Gastrocnemius medialis (tissue), 4 donors: Measurements from ENCODE around the gene AADAC. TPM values are rescaled to one million over a fixed set of nuclear protein-coding genes. Genes with fewer than 3 reads are reported as not detected.

Experiments
- ATAC-seq, 2 donors: fragments of 150-250 bp; one replicate each; pipeline ENCODE4 v1.9.1; 2016
- DNase-seq, 2 donors: peaks; one replicate each; pipeline ENCODE4 v3.0.0-alpha.2; 2019
- H3K27ac ChIP-seq, 4 donors: fragments of 200-600 bp; sonication (generic); 1 replicate in 1 of 4; 2 replicates in 3 of 4; pipeline ENCODE4 v1.5.1; 2016 to 2018; ENCODE audit warnings: mild to moderate bottlenecking in 2 of 4, moderate library complexity in 1 of 4
- H3K27me3 ChIP-seq, 3 donors: fragments of 200-600 bp; sonication (generic) in 2 of 3; 1 replicate in 1 of 3; 2 replicates in 2 of 3; pipeline versions ENCODE4 v1.5.1 to v1.6.0; 2016 to 2019; ENCODE audit warnings: mild to moderate bottlenecking in 1 of 3, moderate library complexity in 1 of 3
- H3K36me3 ChIP-seq, 2 donors: fragments of 200-600 bp; sonication (generic) in 1 of 2; one replicate each; pipeline ENCODE4 v1.5.1; 2017 to 2018
- H3K4me1 ChIP-seq, 2 donors: fragments of 200-600 bp; sonication (generic) in 1 of 2; one replicate each; pipeline ENCODE4 v1.5.1; 2016 to 2017; ENCODE audit warnings: mild to moderate bottlenecking in 2 of 2
- H3K4me3 ChIP-seq, 4 donors: fragments of 200-600 bp; sonication (generic) in 3 of 4; 1 replicate in 1 of 4; 2 replicates in 3 of 4; pipeline ENCODE4 v1.5.1; 2016 to 2019; ENCODE audit warnings: mild to moderate bottlenecking in 2 of 4
- H3K9me3 ChIP-seq, 3 donors: fragments of 200-600 bp; sonication (generic) in 2 of 3; 1 replicate in 1 of 3; 2 replicates in 2 of 3; pipeline ENCODE4 v1.5.1; 2016 to 2019
- POLR2A ChIP-seq, 2 donors: fragments of 450-650 bp; IDR thresholded peaks; one replicate each; pipeline ENCODE4 v1.6.1; 2017; ENCODE audit warnings: antibody characterized with exemption in 2 of 2, mild to moderate bottlenecking in 2 of 2, moderate library complexity in 2 of 2
- in situ Hi-C, 4 donors: fragments of 200-750 bp; cut with MboI; loops; one replicate each; pipeline versions ENCODE4 v1.15.0 to v1.8.0; 2017; ENCODE audit warnings: low sequenced_read_pairs in 4 of 4
- intact Hi-C: fragments of 100-400 bp; cut with DNase I; formaldehyde crosslinking; loops from one replicate; pipeline ENCODE4 v1.15.1; 2023; ENCODE audit warnings: low total_unique reads
- total RNA-seq, 4 donors: library from RNA; depleted of rRNA; stranded (reverse); fragments of >200 nt; gene quantifications; one replicate each; pipeline versions ENCODE4 v1.1.0 to v1.2.3, GENCODE V29; 2016
- TF ChIP-seq, protein P1 (sequence below), 5 experiments: fragments of 450-650 bp in 3 of 5; fragments of 200-600 bp in 2 of 5; sonication (generic) in 2 of 5; IDR thresholded peaks in 4 of 5; conservative IDR thresholded peaks in 1 of 5; 1 replicate in 4 of 5; 2 replicates in 1 of 5; pipeline ENCODE4 v1.5.1; 2016 to 2019; ENCODE audit warnings: antibody characterized with exemption in 5 of 5, mild to moderate bottlenecking in 3 of 5, moderate library complexity in 3 of 5

Gene AADAC
- total RNA-seq, 4 donors from 2014 or later, result 0.85 to 1.1 TPM; not detected in 2

DNA sequence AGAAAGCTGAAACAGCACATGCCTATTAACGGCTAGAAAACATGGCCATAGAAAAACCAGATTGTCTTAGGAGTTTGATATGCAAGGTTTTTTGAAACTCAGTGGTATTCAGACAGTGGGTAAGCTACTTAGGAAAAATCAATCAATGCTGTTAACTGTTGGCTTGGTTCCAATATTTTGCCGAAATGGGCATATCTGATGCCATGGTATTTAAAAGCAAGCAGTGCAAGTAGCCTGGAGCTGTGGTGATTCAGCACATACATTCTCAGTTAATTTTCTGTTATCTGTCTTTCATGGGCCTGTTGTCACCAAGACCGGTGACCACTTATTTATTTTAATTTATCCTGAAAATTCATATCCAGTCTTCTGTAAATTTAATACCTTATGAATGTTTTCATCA lies 42.2 kb downstream of the AADAC start:
- in situ Hi-C loops, result no loop called here

DNA sequence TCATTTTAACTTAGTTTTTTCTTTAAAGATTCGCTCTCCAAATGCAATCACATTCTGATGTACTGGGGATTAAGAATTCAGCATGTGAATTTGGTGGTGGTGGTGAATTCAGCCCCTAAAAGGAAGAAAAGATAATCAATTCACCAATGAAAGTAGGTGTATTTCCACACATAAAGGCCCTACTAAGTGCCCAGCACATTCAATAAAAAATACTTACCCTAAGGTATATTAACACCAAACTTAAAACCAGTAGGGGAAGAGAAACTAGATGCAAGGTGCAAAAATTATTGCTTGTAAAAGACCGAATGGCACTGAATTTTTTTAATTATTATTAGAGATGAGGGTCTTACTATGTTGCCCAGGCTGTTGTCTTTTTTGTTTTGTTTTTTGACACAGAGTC lies 42.7 kb downstream of the AADAC start:
- intact Hi-C loops (no loop called here), in situ Hi-C loops (no loop called here)
- ATAC-seq (no peak), DNase-seq (no peak)
- Histone ChIP-seq H3K4me3 (no peak overlapping the region), H3K27ac (no peak overlapping the region), H3K27me3 (no peaks in the 10 kb centered on the region), H3K9me3 (no peaks in the 10 kb centered on the region), H3K4me1 (no peaks in the 10 kb centered on the region), H3K36me3 (no peaks in the 10 kb centered on the region)
- TF ChIP-seq, protein P1, sequence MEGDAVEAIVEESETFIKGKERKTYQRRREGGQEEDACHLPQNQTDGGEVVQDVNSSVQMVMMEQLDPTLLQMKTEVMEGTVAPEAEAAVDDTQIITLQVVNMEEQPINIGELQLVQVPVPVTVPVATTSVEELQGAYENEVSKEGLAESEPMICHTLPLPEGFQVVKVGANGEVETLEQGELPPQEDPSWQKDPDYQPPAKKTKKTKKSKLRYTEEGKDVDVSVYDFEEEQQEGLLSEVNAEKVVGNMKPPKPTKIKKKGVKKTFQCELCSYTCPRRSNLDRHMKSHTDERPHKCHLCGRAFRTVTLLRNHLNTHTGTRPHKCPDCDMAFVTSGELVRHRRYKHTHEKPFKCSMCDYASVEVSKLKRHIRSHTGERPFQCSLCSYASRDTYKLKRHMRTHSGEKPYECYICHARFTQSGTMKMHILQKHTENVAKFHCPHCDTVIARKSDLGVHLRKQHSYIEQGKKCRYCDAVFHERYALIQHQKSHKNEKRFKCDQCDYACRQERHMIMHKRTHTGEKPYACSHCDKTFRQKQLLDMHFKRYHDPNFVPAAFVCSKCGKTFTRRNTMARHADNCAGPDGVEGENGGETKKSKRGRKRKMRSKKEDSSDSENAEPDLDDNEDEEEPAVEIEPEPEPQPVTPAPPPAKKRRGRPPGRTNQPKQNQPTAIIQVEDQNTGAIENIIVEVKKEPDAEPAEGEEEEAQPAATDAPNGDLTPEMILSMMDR (IDR thresholded peaks at IDR 0.05 in 4 of 5, conservative IDR thresholded peaks at IDR 0.05 in 1 of 5), result no peak
- no peak for TF ChIP-seq POLR2A (IDR thresholded peaks at IDR 0.05)

More for the DNA sequence above, 42.2 kb downstream of the AADAC start:
- Histone ChIP-seq H3K27ac (no peak overlapping the region), H3K4me3 (no peak overlapping the region), H3K36me3 (no peaks in the 10 kb centered on the region), H3K27me3 (no peaks in the 10 kb centered on the region), H3K4me1 (no peaks in the 10 kb centered on the region), H3K9me3 (no peaks in the 10 kb centered on the region)
- DNase-seq, result no peak
- intact Hi-C loops, result no loop called here
- ATAC-seq, result no peak
- TF ChIP-seq, protein P1 (IDR thresholded peaks at IDR 0.05 in 4 of 5, conservative IDR thresholded peaks at IDR 0.05 in 1 of 5), result no peak
- no peak for TF ChIP-seq POLR2A (IDR thresholded peaks at IDR 0.05)

DNA sequence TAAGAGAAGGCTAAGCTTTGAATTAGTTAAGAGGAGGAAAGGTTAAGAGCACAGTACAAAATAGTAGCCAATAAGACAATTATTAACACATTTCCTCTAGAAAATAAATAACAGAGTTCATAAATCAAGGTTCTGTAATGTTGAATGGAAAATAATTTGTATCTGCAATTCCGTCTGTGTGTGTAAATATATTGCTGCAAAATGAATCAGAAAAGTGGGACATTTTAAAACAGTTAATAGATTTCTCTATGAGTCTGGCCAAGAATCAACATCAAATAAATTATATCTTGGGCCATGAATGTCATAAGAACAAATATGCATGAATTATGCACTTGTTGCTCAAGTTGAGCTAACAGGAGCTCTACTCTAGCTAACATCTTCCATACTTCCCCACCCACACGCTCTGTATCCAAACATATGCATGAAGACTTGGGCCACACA lies 45.3 kb downstream of the AADAC start:
- ATAC-seq (no peak), DNase-seq (no peak)
- TF ChIP-seq POLR2A (IDR thresholded peaks at IDR 0.05), result no peak
- TF ChIP-seq, protein P1 (IDR thresholded peaks at IDR 0.05 in 4 of 5, conservative IDR thresholded peaks at IDR 0.05 in 1 of 5), result no peak
- Histone ChIP-seq H3K9me3 (no peaks in the 10 kb centered on the region), H3K4me1 (no peaks in the 10 kb centered on the region), H3K27ac (no peak overlapping the region), H3K4me3 (no peak overlapping the region), H3K36me3 (no peaks in the 10 kb centered on the region), H3K27me3 (no peaks in the 10 kb centered on the region)
- intact Hi-C loops, result no loop called here
- in situ Hi-C loops, result no loop called here

DNA sequence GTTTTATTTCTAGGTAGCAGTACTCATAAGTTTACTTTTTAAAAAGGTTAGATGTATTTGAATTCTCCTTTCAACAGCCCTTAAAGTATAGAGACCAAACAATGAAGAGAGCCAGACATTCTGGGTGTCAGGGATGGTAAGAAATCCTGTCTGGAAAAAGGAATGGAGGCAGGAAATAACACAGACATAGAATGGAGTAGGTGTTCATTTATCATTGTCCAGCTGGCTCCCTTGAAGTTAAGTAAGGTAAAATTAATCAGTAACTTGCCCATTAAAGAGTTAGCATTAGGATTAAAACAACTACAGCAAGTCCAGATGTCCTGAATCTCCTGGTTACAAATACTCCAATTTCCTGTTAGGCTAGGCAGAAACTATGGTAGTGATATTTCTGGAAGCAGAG lies 46.0 kb downstream of the AADAC start:
- H3K36me3 ChIP-seq, result no peaks in the 10 kb centered on the region
- no peaks in the 10 kb centered on the region for H3K27me3 ChIP-seq
- H3K4me3 ChIP-seq, result no peak overlapping the region
- DNase-seq, result no peak
- TF ChIP-seq POLR2A (IDR thresholded peaks at IDR 0.05), result no peak
- TF ChIP-seq, protein P1 (IDR thresholded peaks at IDR 0.05 in 4 of 5, conservative IDR thresholded peaks at IDR 0.05 in 1 of 5), result no peak
- no peaks in the 10 kb centered on the region for H3K4me1 ChIP-seq
- in situ Hi-C loops (no loop called here), intact Hi-C loops (no loop called here)
- no peak overlapping the region for H3K27ac ChIP-seq
- no peak for ATAC-seq
- no peaks in the 10 kb centered on the region for H3K9me3 ChIP-seq

DNA sequence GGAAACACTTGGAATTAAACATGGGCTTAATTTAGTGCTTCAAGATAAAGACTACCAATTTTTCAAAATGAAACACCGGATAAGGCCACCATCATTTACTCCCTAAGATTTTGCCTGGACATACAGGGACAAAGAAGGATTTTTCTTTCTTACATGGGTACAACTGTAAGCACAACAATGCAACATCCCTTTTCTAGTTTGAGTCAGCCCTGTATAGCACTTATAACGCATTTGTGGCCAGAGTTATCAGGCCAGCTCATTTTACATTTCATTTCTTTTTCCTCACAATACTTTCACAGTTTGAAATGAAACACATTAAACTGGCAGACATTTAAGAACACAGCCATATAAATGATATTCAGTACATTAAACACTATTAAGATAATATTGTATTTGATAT lies 49.7 kb downstream of the AADAC start:
- in situ Hi-C loops, result no loop called here

More for the DNA sequence above, 49.7 kb downstream of the AADAC start:
- ATAC-seq (no peak), DNase-seq (no peak)
- Histone ChIP-seq H3K4me1 (no peaks in the 10 kb centered on the region), H3K27ac (no peak overlapping the region), H3K9me3 (no peaks in the 10 kb centered on the region), H3K4me3 (no peak overlapping the region), H3K36me3 (no peaks in the 10 kb centered on the region), H3K27me3 (no peaks in the 10 kb centered on the region)
- TF ChIP-seq, protein P1 (IDR thresholded peaks at IDR 0.05 in 4 of 5, conservative IDR thresholded peaks at IDR 0.05 in 1 of 5), result no peak
- TF ChIP-seq POLR2A (IDR thresholded peaks at IDR 0.05), result no peak
- intact Hi-C loops, result no loop called here
